GM20431 (cell line): Measurements from ENCODE around the gene CTTN.

ENCODE experiments used
- in situ Hi-C: fragments of 300-500 bp; cut with MseI, MboI; formaldehyde crosslinking; loops from one replicate; pipeline ENCODE4 v1.15.0; 2020; ENCODE audit warnings: low sequenced_read_pairs; ENCODE audit not compliant: unreplicated experiment

The CTTN gene

DNA sequence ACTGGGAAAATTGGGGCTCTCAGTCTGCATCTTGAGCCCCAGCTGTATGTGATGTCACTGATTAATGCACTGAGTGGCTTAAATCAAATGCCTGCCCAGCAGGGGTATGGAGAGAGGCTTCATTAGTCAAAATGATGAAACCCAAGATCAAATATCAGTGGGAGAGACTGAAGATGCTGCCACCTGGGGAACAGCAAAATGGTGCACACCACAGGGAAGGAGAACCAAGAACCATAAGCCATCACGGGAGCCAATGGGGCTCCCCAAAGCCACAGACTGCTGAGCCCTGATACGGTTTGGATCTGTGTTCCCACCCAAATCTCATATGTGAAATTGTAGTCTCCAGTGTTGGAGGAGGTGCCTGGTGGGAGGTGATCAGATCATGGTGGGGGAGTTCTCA, 85.6 kb downstream of the CTTN start:
- in situ Hi-C loops: no loop called here

- in situ Hi-C loops: no loop called here
Measured at GRCh38 chr11:70485326-70486025, 87.1 kb downstream of the CTTN start.

DNA sequence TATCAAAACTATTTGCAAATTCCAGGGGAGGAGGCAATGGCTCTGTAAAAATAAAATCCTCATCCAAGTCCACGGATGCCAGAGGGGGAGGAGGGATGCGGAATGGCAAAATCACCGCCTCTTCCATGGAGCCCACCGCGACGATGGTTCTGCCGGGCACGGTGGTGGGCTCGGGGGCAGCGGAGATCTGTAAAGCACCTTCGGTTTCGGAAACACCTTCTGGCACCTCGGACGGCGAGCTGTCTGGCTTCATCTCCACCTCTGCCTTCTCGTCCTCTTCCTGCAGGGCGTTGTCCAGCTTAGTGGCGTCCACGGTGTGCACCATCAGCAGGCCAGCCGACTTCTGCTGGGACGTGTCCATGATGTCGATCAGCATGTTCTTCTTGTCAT, 87.7 kb downstream of the CTTN start:
- in situ Hi-C loops: no loop called here
